Hepatocyte (in vitro differentiated cells): ENCODE results near the gene MBP. TPM values are rescaled to one million over a fixed set of nuclear protein-coding genes. Genes with fewer than 3 reads are reported as not detected.

Experiments used
- DNase-seq: peaks from one replicate; pipeline ENCODE4 v3.0.0-alpha.2; 2016; ENCODE audit warnings: low spot score
- H2AFZ ChIP-seq: fragments of 200-600 bp; sonication (generic); 2 replicates; pipeline ENCODE4 v1.6.0; 2016; ENCODE audit warnings: antibody characterized with exemption, mild to moderate bottlenecking
- H3K27ac ChIP-seq: fragments of 200-600 bp; sonication (generic); 2 replicates; pipeline ENCODE4 v1.5.1; 2016; ENCODE audit warnings: mild to moderate bottlenecking
- H3K27me3 ChIP-seq: fragments of 200-600 bp; sonication (generic); 2 replicates; pipeline ENCODE4 v1.6.1; 2016
- H3K36me3 ChIP-seq: fragments of 200-600 bp; sonication (generic); replicated peaks from 2 replicates; pipeline ENCODE4 v1.5.1; 2016; ENCODE audit warnings: low read depth; ENCODE audit not compliant: insufficient read depth
- H3K4me1 ChIP-seq: fragments of 200-600 bp; sonication (generic); 2 replicates; pipeline ENCODE4 v1.5.1; 2016; ENCODE audit warnings: mild to moderate bottlenecking, moderate library complexity; ENCODE audit not compliant: insufficient read depth
- H3K4me2 ChIP-seq: fragments of 200-600 bp; sonication (generic); 2 replicates; pipeline ENCODE4 v1.6.0; 2016
- H3K4me3 ChIP-seq: fragments of 200-600 bp; sonication (generic); 2 replicates; pipeline ENCODE4 v1.5.1; 2016; ENCODE audit warnings: mild to moderate bottlenecking
- H3K79me2 ChIP-seq: fragments of 200-600 bp; sonication (generic); 2 replicates; pipeline ENCODE4 v1.6.0; 2017; ENCODE audit warnings: mild to moderate bottlenecking
- H3K9me2 ChIP-seq: fragments of 200-600 bp; sonication (generic); replicated peaks from 2 replicates; pipeline ENCODE4 v1.6.0; 2017; ENCODE audit warnings: mild to moderate bottlenecking; ENCODE audit not compliant: insufficient read depth
- H3K9me3 ChIP-seq: fragments of 200-600 bp; sonication (generic); 2 replicates; pipeline ENCODE4 v1.5.1; 2016; ENCODE audit warnings: low read depth, mild to moderate bottlenecking
- H4K20me1 ChIP-seq: fragments of 200-600 bp; sonication (generic); 2 replicates; pipeline ENCODE4 v1.6.0; 2016; ENCODE audit warnings: mild to moderate bottlenecking; ENCODE audit not compliant: insufficient read depth, poor library complexity, severe bottlenecking
- EZH2 ChIP-seq: fragments of 200-600 bp; sonication (generic); IDR thresholded peaks from 2 replicates; pipeline ENCODE4 v1.6.1; 2016; ENCODE audit warnings: antibody characterized with exemption, mild to moderate bottlenecking, borderline replicate concordance
- EZH2phosphoT487 ChIP-seq: fragments of 200-600 bp; sonication (generic); IDR thresholded peaks from one replicate; pipeline ENCODE4 v1.6.1; 2018; ENCODE audit warnings: antibody characterized with exemption, mild to moderate bottlenecking, low read depth, moderate library complexity; ENCODE audit not compliant: unreplicated experiment, severe bottlenecking
- WGBS: methylation state at CpG from one replicate; pipeline ENCODE4 v1.1.6; 2016; ENCODE audit warnings: low lambda C conversion rate; ENCODE audit errors: missing lambda C conversion rate; 5-methylcytosine and 5-hydroxymethylcytosine counted together
- polyA plus RNA-seq: library from polyadenylated mRNA; unstranded; fragments of >200 nt; fragmentation: Nextera tagmentation; extraction: Ambion mirVana; gene quantifications from 2 replicates; pipeline ENCODE4 v1.2.1, GENCODE V29; 2016
- total RNA-seq: library from RNA; depleted of rRNA; stranded (reverse); fragments of >200 nt; gene quantifications from 2 replicates; pipeline ENCODE4 v1.2.3, GENCODE V29; 2014
- TF ChIP-seq, protein P1 (sequence below): fragments of 200-600 bp; sonication (generic); IDR thresholded peaks from 2 replicates; pipeline ENCODE4 v1.5.1; 2016; ENCODE audit warnings: antibody characterized with exemption, mild to moderate bottlenecking; ENCODE audit not compliant: poor library complexity

MBP gene
- total and polyA plus RNA-seq, 2 experiments from 2014 or later: 21.6 to 22.1 TPM

DNA sequence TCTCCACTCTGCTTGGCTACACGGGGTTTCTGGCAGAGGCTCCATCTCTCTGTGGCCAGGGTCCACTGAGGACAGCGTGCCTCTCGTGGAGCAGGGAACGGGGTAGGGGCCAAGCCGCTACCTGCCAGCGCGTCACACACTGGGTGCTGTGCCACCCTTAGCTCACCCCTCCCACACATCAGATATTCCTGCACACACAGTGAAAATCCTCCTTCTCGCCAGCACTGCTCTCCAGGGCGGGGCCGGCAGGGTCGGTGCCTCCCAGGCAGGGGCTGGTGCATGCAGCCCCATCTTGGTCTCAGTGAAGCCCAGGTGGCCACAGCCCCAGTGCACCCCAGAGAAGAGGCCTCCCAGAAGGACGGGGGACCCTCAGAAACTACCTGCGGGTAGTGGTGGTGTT is 124.6 kb downstream of the MBP start:
- Histone ChIP-seq H3K79me2 (no peaks in the 10 kb centered on the region), H2AFZ (no peak overlapping the region), H3K4me1 (no peaks in the 10 kb centered on the region), H3K9me3 (no peaks in the 10 kb centered on the region), H3K4me2 (no peak overlapping the region), H3K36me3 (no peaks in the 10 kb centered on the region), H3K27ac (no peak overlapping the region), H3K4me3 (no peak overlapping the region), H3K9me2 (no peaks in the 10 kb centered on the region), H4K20me1 (no peaks in the 10 kb centered on the region), H3K27me3 (no peaks in the 10 kb centered on the region)
- no peak for DNase-seq
- no peak for TF ChIP-seq EZH2phosphoT487
- TF ChIP-seq EZH2: no peak
- TF ChIP-seq, protein P1, sequence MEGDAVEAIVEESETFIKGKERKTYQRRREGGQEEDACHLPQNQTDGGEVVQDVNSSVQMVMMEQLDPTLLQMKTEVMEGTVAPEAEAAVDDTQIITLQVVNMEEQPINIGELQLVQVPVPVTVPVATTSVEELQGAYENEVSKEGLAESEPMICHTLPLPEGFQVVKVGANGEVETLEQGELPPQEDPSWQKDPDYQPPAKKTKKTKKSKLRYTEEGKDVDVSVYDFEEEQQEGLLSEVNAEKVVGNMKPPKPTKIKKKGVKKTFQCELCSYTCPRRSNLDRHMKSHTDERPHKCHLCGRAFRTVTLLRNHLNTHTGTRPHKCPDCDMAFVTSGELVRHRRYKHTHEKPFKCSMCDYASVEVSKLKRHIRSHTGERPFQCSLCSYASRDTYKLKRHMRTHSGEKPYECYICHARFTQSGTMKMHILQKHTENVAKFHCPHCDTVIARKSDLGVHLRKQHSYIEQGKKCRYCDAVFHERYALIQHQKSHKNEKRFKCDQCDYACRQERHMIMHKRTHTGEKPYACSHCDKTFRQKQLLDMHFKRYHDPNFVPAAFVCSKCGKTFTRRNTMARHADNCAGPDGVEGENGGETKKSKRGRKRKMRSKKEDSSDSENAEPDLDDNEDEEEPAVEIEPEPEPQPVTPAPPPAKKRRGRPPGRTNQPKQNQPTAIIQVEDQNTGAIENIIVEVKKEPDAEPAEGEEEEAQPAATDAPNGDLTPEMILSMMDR: no peak
- WGBS: 93% methylated on average over 13 of the region's 13 CpGs

DNA sequence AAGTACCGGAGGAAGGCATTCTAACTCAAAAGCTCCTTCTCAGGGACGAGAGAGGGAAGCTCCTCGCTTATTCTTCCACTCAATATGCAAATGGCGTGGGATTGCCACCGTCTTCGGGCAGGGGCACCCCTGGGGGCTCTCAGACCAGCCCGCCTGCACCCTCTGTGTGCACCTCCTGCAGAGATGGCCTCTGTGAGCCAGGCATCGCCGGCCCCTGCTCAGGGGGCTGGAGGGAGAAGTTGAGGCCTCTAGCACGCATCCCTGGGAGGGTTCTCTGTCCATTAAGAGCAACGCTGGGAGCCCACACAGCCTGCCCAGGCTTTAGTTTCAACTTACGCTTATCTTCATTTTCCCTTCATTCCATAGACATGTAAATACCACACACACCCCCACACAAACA is 125.3 kb downstream of the MBP start:
- no peaks in the 10 kb centered on the region for H3K79me2 ChIP-seq
- H3K4me2 ChIP-seq: no peak overlapping the region
- TF ChIP-seq EZH2phosphoT487 (no peak), EZH2 (no peak)
- TF ChIP-seq, protein P1: no peak

DNA sequence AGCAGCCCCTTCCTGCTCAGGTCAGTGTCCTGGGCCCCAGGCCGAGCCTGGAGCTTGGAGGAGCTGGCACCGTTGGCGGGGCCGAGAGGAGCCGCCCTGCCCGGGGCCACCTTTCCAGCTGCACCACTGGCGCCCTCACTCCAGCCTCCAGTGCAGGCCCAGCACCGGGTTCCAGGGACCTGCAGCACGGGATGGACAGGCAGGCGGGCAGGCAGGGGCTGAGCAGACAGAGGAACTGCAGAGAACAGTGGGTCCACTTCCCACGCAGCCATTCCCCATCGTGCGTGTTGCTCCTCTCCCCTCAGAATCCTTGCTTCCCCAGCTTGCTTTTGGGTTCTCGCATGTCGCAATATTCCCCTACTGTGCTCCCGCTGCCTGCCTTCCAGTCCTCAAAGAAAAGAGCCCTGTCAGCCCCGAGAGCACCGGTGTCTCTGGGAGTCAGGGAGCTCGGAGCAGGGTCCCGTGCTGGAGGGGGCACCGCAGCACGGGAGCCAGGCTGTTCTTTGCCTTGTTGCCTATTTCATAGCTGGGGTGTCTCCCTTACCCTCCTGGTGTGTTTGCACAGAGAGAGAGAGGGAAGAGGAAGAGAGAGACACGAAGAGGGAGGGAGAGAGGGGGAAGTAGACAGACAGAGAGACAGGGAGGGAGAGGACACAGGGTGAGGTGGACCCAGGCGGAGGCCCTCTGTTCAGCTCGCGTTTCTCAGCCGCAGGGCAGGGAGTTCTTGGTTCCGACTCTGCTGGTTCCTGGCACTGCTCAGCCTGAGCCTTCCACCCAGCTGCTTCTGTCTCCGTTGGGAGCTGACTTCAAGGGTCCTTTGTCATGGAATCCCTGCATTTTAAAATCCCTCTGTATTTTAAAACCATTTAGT is 126.0 kb downstream of the MBP start:
- Histone ChIP-seq H3K4me3 (no peak overlapping the region), H3K9me2 (no peaks in the 10 kb centered on the region), H3K9me3 (no peaks in the 10 kb centered on the region), H3K79me2 (no peaks in the 10 kb centered on the region), H3K27me3 (no peaks in the 10 kb centered on the region), H3K4me2 (no peak overlapping the region), H2AFZ (no peak overlapping the region), H3K36me3 (no peaks in the 10 kb centered on the region), H3K27ac (no peak overlapping the region), H4K20me1 (no peaks in the 10 kb centered on the region), H3K4me1 (no peaks in the 10 kb centered on the region)
- TF ChIP-seq, protein P1: no peak
- TF ChIP-seq EZH2 (no peak), EZH2phosphoT487 (no peak)
- WGBS: 85% methylated on average over 25 of the region's 29 CpGs
- no peak for DNase-seq

More for the DNA sequence above, 125.3 kb downstream of the MBP start:
- no peak overlapping the region for H3K27ac ChIP-seq
- H3K9me3 ChIP-seq: no peaks in the 10 kb centered on the region
- H3K9me2 ChIP-seq: no peaks in the 10 kb centered on the region
- no peaks in the 10 kb centered on the region for H3K27me3 ChIP-seq
- no peak for DNase-seq
- H3K4me3 ChIP-seq: no peak overlapping the region
- 75% methylated on average over 12 of the region's 12 CpGs for WGBS
- no peaks in the 10 kb centered on the region for H3K36me3 ChIP-seq
- no peaks in the 10 kb centered on the region for H3K4me1 ChIP-seq
- H4K20me1 ChIP-seq: no peaks in the 10 kb centered on the region
- no peak overlapping the region for H2AFZ ChIP-seq
